Activated naive CD8-positive, alpha-beta T cell treated with anti-CD3 and anti-CD28 coated beads, Interleukin-2, amount 10 ng/mL, durations not matched to agents 7 days and 5 days (primary cell): ENCODE data around the gene ATG9A. TPM values are rescaled to one million over a fixed set of nuclear protein-coding genes. Genes with fewer than 3 reads are reported as not detected.

Experiments used
- ATAC-seq: fragments of 150-1000 bp; cut with Tn5 transposase; one replicate; pipeline ENCODE4 v1.10.0; 2021; ENCODE audit warnings: low read depth, moderate library complexity
- POLR2A ChIA-PET: fragments of 350-600 bp; sonication (Branson Sonifier 250); formaldehyde crosslinking; loops from one replicate; lab custom pipeline; 2021; ENCODE audit warnings: antibody characterized with exemption; lab: Charles Lee
- DNase-seq: peaks from one replicate; pipeline ENCODE4 v3.0.0; 2021
- H3K27ac Mint-ChIP-seq: one replicate; pipeline ENCODE4 v1.8.0; 2022; ENCODE audit warnings: mild to moderate bottlenecking, mixed read lengths
- H3K27me3 Mint-ChIP-seq: one replicate; pipeline ENCODE4 v1.8.0; 2022; ENCODE audit warnings: mild to moderate bottlenecking, moderate library complexity, mixed read lengths
- H3K36me3 Mint-ChIP-seq: one replicate; pipeline ENCODE4 v1.8.0; 2021; ENCODE audit warnings: mild to moderate bottlenecking, mixed read lengths
- H3K4me1 Mint-ChIP-seq: one replicate; pipeline ENCODE4 v1.8.0; 2021; ENCODE audit warnings: mixed read lengths
- H3K4me3 Mint-ChIP-seq: one replicate; pipeline ENCODE4 v1.8.0; 2022; ENCODE audit warnings: mild to moderate bottlenecking, moderate library complexity, mixed read lengths
- H3K9me3 Mint-ChIP-seq: one replicate; pipeline ENCODE4 v1.8.0; 2021; ENCODE audit warnings: mixed read lengths
- total RNA-seq, 2 experiments: library from RNA; stranded (reverse); gene quantifications; one replicate each; pipeline ENCODE4 v1.2.3, GENCODE V29; 2021

The ATG9A gene
- total RNA-seq: 10 to 100 TPM; 56.0 to 62.1 TPM

GRCh38 chr2:219229305-219230058, at the start of gene ATG9A, which contains the start of gene ANKZF1:
Gene ATG9A (minus strand): TSS chr2:219229636. CDS start chr2:219228024, 1,612 bp downstream.
Gene ANKZF1 (plus strand): TSS chr2:219229806. CDS start chr2:219230258, 452 bp downstream.
- Mint-ChIP-seq H3K4me3 (peak within 1 kb of the TSS; percentile 90), H3K9me3 (no peaks in the 10 kb centered on the region), H3K4me1 (peaks cover 40% of the 10 kb centered on the region), H3K27ac (peak within 1 kb of the TSS; percentile 93), H3K27me3 (no peaks in the 10 kb centered on the region), H3K36me3 (peaks cover 38% of the 10 kb centered on the region)
- DNase-seq (peak; percentile 94), ATAC-seq (peak; percentile 95)
- POLR2A ChIA-PET: interaction anchor here (1.2 to 5.5 kb wide), 16 partner anchors 8 to 70 kb away, joined by 3 to 83 read pairs (median 12); partner anchors contain the start of genes ABCB6, CNPPD1, DNAJB2 and GLB1L

- Mint-ChIP-seq H3K27ac (peak overlapping the region; percentile 97), H3K27me3 (peaks cover 4% of the 10 kb centered on the region), H3K36me3 (peaks cover 7% of the 10 kb centered on the region), H3K4me3 (peak overlapping the region; percentile 98), H3K9me3 (no peaks in the 10 kb centered on the region), H3K4me1 (peaks cover 40% of the 10 kb centered on the region)
- no peak for ATAC-seq
- POLR2A ChIA-PET: interaction anchor here (0.7 to 5.5 kb wide), 13 partner anchors 9 to 119 kb away, joined by 3 to 66 read pairs (median 5); partner anchors contain the start of genes ABCB6, ANKZF1, ATG9A and GLB1L
- DNase-seq: no peak
Measured at GRCh38 chr2:219278655-219279150, 49.3 kb upstream of the ATG9A start.

GRCh38 chr2:219277703-219278654, 48.5 kb upstream of the ATG9A start:
- H3K4me1 Mint-ChIP-seq: peaks cover 43% of the 10 kb centered on the region
- H3K4me3 Mint-ChIP-seq: peak overlapping the region; percentile 98
- POLR2A ChIA-PET: interaction anchor here (1.3 to 5.5 kb wide), 8 partner anchors 8 to 119 kb away, joined by 3 to 66 read pairs (median 14); partner anchors contain the start of genes ANKZF1, ATG9A, GLB1L and STK16
- peaks cover 5% of the 10 kb centered on the region for H3K36me3 Mint-ChIP-seq
- peaks cover 4% of the 10 kb centered on the region for H3K27me3 Mint-ChIP-seq
- peak overlapping the region; percentile 97 for H3K27ac Mint-ChIP-seq
- no peaks in the 10 kb centered on the region for H3K9me3 Mint-ChIP-seq
- peak; percentile 81 for DNase-seq
- no peak for ATAC-seq

GRCh38 chr2:219274361-219274921, 45.0 kb upstream of the ATG9A start:
- no peak for ATAC-seq
- Mint-ChIP-seq H3K4me3 (no peak overlapping the region), H3K4me1 (peaks cover 23% of the 10 kb centered on the region), H3K27me3 (peaks cover 6% of the 10 kb centered on the region), H3K9me3 (no peaks in the 10 kb centered on the region), H3K27ac (no peak overlapping the region), H3K36me3 (no peaks in the 10 kb centered on the region)
- DNase-seq: no peak
- POLR2A ChIA-PET: interaction anchor here (0.8 kb wide), 1 partner anchor 20 kb away, joined by 3 read pairs; no protein-coding TSS in a partner anchor

- Mint-ChIP-seq H3K36me3 (no peaks in the 10 kb centered on the region), H3K27ac (no peak overlapping the region), H3K4me3 (no peak overlapping the region), H3K4me1 (peaks cover 22% of the 10 kb centered on the region), H3K9me3 (no peaks in the 10 kb centered on the region), H3K27me3 (peaks cover 6% of the 10 kb centered on the region)
- POLR2A ChIA-PET: interaction anchor here (0.8 kb wide), 1 partner anchor 19 kb away, joined by 3 read pairs; no protein-coding TSS in a partner anchor
- DNase-seq (no peak), ATAC-seq (no peak)
Measured at GRCh38 chr2:219273937-219274336, 44.5 kb upstream of the ATG9A start.

- POLR2A ChIA-PET: no interaction called here
- Mint-ChIP-seq H3K27ac (no peak overlapping the region), H3K9me3 (no peaks in the 10 kb centered on the region), H3K4me3 (no peak overlapping the region), H3K4me1 (peaks cover 13% of the 10 kb centered on the region), H3K36me3 (no peaks in the 10 kb centered on the region), H3K27me3 (peaks cover 6% of the 10 kb centered on the region)
- no peak for DNase-seq
- ATAC-seq: no peak
Measured at GRCh38 chr2:219272995-219273394, 43.6 kb upstream of the ATG9A start.

- DNase-seq (no peak), ATAC-seq (no peak)
- H3K4me1 Mint-ChIP-seq: peaks cover 7% of the 10 kb centered on the region
- no peak overlapping the region for H3K27ac Mint-ChIP-seq
- H3K27me3 Mint-ChIP-seq: peaks cover 6% of the 10 kb centered on the region
- H3K36me3 Mint-ChIP-seq: no peaks in the 10 kb centered on the region
- POLR2A ChIA-PET: no interaction called here
- no peak overlapping the region for H3K4me3 Mint-ChIP-seq
- no peaks in the 10 kb centered on the region for H3K9me3 Mint-ChIP-seq
Measured at GRCh38 chr2:219272356-219272755, 42.9 kb upstream of the ATG9A start.

GRCh38 chr2:219271021-219271420, 41.6 kb upstream of the ATG9A start:
- DNase-seq (no peak), ATAC-seq (no peak)
- Mint-ChIP-seq H3K4me1 (peaks cover 6% of the 10 kb centered on the region), H3K4me3 (no peak overlapping the region), H3K27me3 (peaks cover 6% of the 10 kb centered on the region), H3K9me3 (no peaks in the 10 kb centered on the region), H3K36me3 (no peaks in the 10 kb centered on the region), H3K27ac (no peak overlapping the region)
- POLR2A ChIA-PET: no interaction called here

GRCh38 chr2:219270055-219270372, 40.6 kb upstream of the ATG9A start:
- no peaks in the 10 kb centered on the region for H3K36me3 Mint-ChIP-seq
- no peak overlapping the region for H3K4me3 Mint-ChIP-seq
- peaks cover 6% of the 10 kb centered on the region for H3K27me3 Mint-ChIP-seq
- no peak overlapping the region for H3K27ac Mint-ChIP-seq
- DNase-seq (no peak), ATAC-seq (no peak)
- H3K4me1 Mint-ChIP-seq: peaks cover 6% of the 10 kb centered on the region
- no peaks in the 10 kb centered on the region for H3K9me3 Mint-ChIP-seq
- POLR2A ChIA-PET: interaction anchor here (0.7 kb wide), 1 partner anchor 9 kb away, joined by 3 read pairs; the partner anchor contains the start of gene DNAJB2

GRCh38 chr2:219269362-219270054, 40.1 kb upstream of the ATG9A start:
- peaks cover 2% of the 10 kb centered on the region for H3K27me3 Mint-ChIP-seq
- ATAC-seq (no peak), DNase-seq (no peak)
- H3K4me3 Mint-ChIP-seq: no peak overlapping the region
- H3K36me3 Mint-ChIP-seq: no peaks in the 10 kb centered on the region
- H3K9me3 Mint-ChIP-seq: no peaks in the 10 kb centered on the region
- peaks cover 6% of the 10 kb centered on the region for H3K4me1 Mint-ChIP-seq
- no peak overlapping the region for H3K27ac Mint-ChIP-seq
- POLR2A ChIA-PET: interaction anchor here (0.6 to 0.7 kb wide), 2 partner anchors 9 to 16 kb away, joined by 3 read pairs; partner anchors contain the start of genes DNAJB2 and TUBA4B

GRCh38 chr2:219268294-219268693, 38.9 kb upstream of the ATG9A start:
- Mint-ChIP-seq H3K4me3 (no peak overlapping the region), H3K27ac (no peak overlapping the region), H3K36me3 (no peaks in the 10 kb centered on the region), H3K27me3 (peaks cover 2% of the 10 kb centered on the region), H3K4me1 (peaks cover 1% of the 10 kb centered on the region), H3K9me3 (no peaks in the 10 kb centered on the region)
- DNase-seq: no peak
- no peak for ATAC-seq
- POLR2A ChIA-PET: no interaction called here

GRCh38 chr2:219266886-219267285, 37.5 kb upstream of the ATG9A start:
- DNase-seq (no peak), ATAC-seq (no peak)
- peaks cover 1% of the 10 kb centered on the region for H3K4me1 Mint-ChIP-seq
- POLR2A ChIA-PET: interaction anchor here (1.7 kb wide), 1 partner anchor 18 kb away, joined by 4 read pairs; no protein-coding TSS in a partner anchor
- H3K27ac Mint-ChIP-seq: no peak overlapping the region
- H3K36me3 Mint-ChIP-seq: no peaks in the 10 kb centered on the region
- H3K9me3 Mint-ChIP-seq: no peaks in the 10 kb centered on the region
- H3K4me3 Mint-ChIP-seq: no peak overlapping the region
- H3K27me3 Mint-ChIP-seq: peaks cover 2% of the 10 kb centered on the region
